Neural cell (in vitro differentiated cells): ENCODE results near the gene FCRL5. TPM values are rescaled to one million over a fixed set of nuclear protein-coding genes. Genes with fewer than 3 reads are reported as not detected.

ENCODE experiments used
- H2AFZ ChIP-seq: fragments of 200-600, 300-800 bp; sonication (generic), shearing (Covaris generic); 2 replicates; pipeline ENCODE4 v1.6.0; 2014; ENCODE audit warnings: low read depth, mild to moderate bottlenecking, antibody characterized with exemption, low read length, moderate library complexity
- H3F3A ChIP-seq: fragments of 200-600 bp; shearing (Covaris generic); 2 replicates; pipeline ENCODE4 v1.6.1; 2016; ENCODE audit warnings: mild to moderate bottlenecking, moderate library complexity, mixed read lengths, antibody characterized with exemption, low read length; ENCODE audit not compliant: insufficient read depth, poor library complexity, severe bottlenecking
- H3K27ac ChIP-seq: fragments of 200-600, 300-800 bp; sonication (generic), shearing (Covaris generic); 2 replicates; pipeline ENCODE4 v1.5.1; 2014; ENCODE audit warnings: mild to moderate bottlenecking, low read length, moderate library complexity
- H3K27me3 ChIP-seq: fragments of 300-800, 200-600 bp; sonication (generic), shearing (Covaris generic); 2 replicates; pipeline ENCODE4 v1.6.0; 2014; ENCODE audit warnings: mild to moderate bottlenecking, low read depth, low read length, moderate library complexity; ENCODE audit not compliant: insufficient read depth
- H3K36me3 ChIP-seq: fragments of 300-800, 200-600 bp; sonication (generic), shearing (Covaris generic); 2 replicates; pipeline ENCODE4 v1.5.1; 2014; ENCODE audit warnings: mild to moderate bottlenecking, antibody characterized with exemption, low read length, moderate library complexity; ENCODE audit not compliant: insufficient read depth
- H3K4me2 ChIP-seq: fragments of 300-800, 200-600 bp; sonication (generic), shearing (Covaris generic); 2 replicates; pipeline ENCODE4 v1.6.0; 2014; ENCODE audit warnings: mild to moderate bottlenecking, low read length
- H3K4me3 ChIP-seq: fragments of 300-800, 200-600 bp; sonication (generic), shearing (Covaris generic); 2 replicates; pipeline ENCODE4 v1.5.1; 2014; ENCODE audit warnings: mild to moderate bottlenecking, low read length, moderate library complexity
- H3K79me2 ChIP-seq: fragments of 200-600 bp; shearing (Covaris generic); replicated peaks from 2 replicates; pipeline ENCODE4 v1.6.0; 2014; ENCODE audit warnings: mild to moderate bottlenecking, low read length, moderate library complexity; ENCODE audit not compliant: insufficient read depth
- H3K9ac ChIP-seq: fragments of 300-800, 200-600 bp; sonication (generic), shearing (Covaris generic); 2 replicates; pipeline ENCODE4 v1.6.1; 2016; ENCODE audit warnings: mild to moderate bottlenecking, low read length, mixed read lengths
- H3K9me2 ChIP-seq: fragments of 200-600 bp; shearing (Covaris generic); 2 replicates; pipeline ENCODE4 v1.6.1; 2016; ENCODE audit warnings: mild to moderate bottlenecking, low read length, mixed read lengths; ENCODE audit not compliant: insufficient read depth
- H3K9me3 ChIP-seq: fragments of 200-600, 300-800 bp; sonication (generic), shearing (Covaris generic); 2 replicates; pipeline ENCODE4 v1.6.1; 2016; ENCODE audit warnings: mild to moderate bottlenecking, mixed run types, low read length, moderate library complexity, mixed read lengths
- H4K20me1 ChIP-seq: fragments of 200-600 bp; shearing (Covaris generic); 2 replicates; pipeline ENCODE4 v1.6.1; 2016; ENCODE audit warnings: mild to moderate bottlenecking, mixed run types; ENCODE audit not compliant: insufficient read depth
- EP300 ChIP-seq: fragments of 450-650 bp; conservative IDR thresholded peaks from 2 replicates; pipeline ENCODE4 v1.6.1; 2014; ENCODE audit warnings: antibody characterized with exemption, mild to moderate bottlenecking, moderate library complexity; ENCODE audit not compliant: poor library complexity, severe bottlenecking
- EZH2 ChIP-seq: fragments of 200-600, 300-800 bp; shearing (Covaris generic), sonication (generic); IDR thresholded peaks from 2 replicates; pipeline ENCODE4 v1.6.1; 2014; ENCODE audit warnings: antibody characterized with exemption, low read length, borderline replicate concordance, mild to moderate bottlenecking; ENCODE audit not compliant: insufficient read depth, poor library complexity, severe bottlenecking
- MXI1 ChIP-seq: fragments of 450-650 bp; conservative IDR thresholded peaks from 2 replicates; pipeline ENCODE4 v1.6.1; 2014; ENCODE audit warnings: antibody characterized with exemption, mild to moderate bottlenecking; ENCODE audit not compliant: poor library complexity, severe bottlenecking
- POLR2AphosphoS5 ChIP-seq: IDR thresholded peaks from 2 replicates; pipeline ENCODE4 v1.6.1; 2012
- RAD21 ChIP-seq: fragments of 450-650 bp; conservative IDR thresholded peaks from 2 replicates; pipeline ENCODE4 v1.6.1; 2014; ENCODE audit warnings: antibody characterized with exemption, mild to moderate bottlenecking, moderate library complexity
- SMC3 ChIP-seq: fragments of 450-650 bp; conservative IDR thresholded peaks from 2 replicates; pipeline ENCODE4 v1.6.1; 2014; ENCODE audit warnings: antibody characterized with exemption, mild to moderate bottlenecking, moderate library complexity; ENCODE audit not compliant: poor library complexity
- TAF1 ChIP-seq: IDR thresholded peaks from 2 replicates; pipeline ENCODE4 v1.6.1; 2012; ENCODE audit warnings: low read depth
- polyA plus RNA-seq: library from polyadenylated mRNA; depleted of rRNA; stranded (reverse); fragments of >200 nt; gene quantifications from 2 replicates; pipeline ENCODE4 v1.2.3, GENCODE V29; 2014
- TF ChIP-seq, protein P1 (sequence below): IDR thresholded peaks from 2 replicates; pipeline ENCODE4 v1.6.1; 2012; ENCODE audit warnings: borderline replicate concordance
- TF ChIP-seq, protein P2 (sequence below): fragments of 450-650 bp; IDR thresholded peaks from 2 replicates; pipeline ENCODE4 v1.5.1; 2014; ENCODE audit warnings: antibody characterized with exemption, mild to moderate bottlenecking, moderate library complexity; ENCODE audit not compliant: poor library complexity, severe bottlenecking

The FCRL5 gene
- polyA plus RNA-seq, 1 donor from 2014 or later, result not detected

DNA sequence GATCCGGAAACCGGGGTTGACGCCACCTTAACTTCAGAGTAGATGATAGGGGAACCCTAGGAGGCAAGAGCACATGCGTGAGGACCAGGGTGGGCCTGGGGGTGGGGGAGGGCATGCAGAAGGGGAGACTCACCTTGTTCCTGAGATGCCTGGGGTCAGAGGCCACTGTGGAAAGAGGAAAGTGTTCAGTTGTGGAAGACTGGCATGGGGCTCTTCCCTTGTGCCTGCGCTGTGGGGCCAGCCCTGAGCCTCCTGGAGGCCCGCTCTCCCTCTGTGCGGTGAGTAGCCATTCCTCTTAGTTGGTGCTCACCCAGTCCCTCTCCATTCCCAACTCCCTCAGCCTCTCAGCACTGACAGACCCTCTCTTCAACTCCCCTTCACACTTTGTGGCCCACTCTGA is 36.6 kb downstream of the FCRL5 start:
- H3K79me2 ChIP-seq, result no peaks in the 10 kb centered on the region
- no peak overlapping the region for H3K9ac ChIP-seq
- no peak overlapping the region for H3K4me3 ChIP-seq
- no peak overlapping the region for H3K4me2 ChIP-seq
- H3K27me3 ChIP-seq, result no peaks in the 10 kb centered on the region
- H3F3A ChIP-seq, result no peaks in the 10 kb centered on the region
- H4K20me1 ChIP-seq, result no peaks in the 10 kb centered on the region
- H2AFZ ChIP-seq, result no peak overlapping the region
- no peaks in the 10 kb centered on the region for H3K9me3 ChIP-seq
- no peak for TF ChIP-seq EP300
- TF ChIP-seq RAD21, result no peak
- no peak for TF ChIP-seq SMC3
- TF ChIP-seq, protein P1, sequence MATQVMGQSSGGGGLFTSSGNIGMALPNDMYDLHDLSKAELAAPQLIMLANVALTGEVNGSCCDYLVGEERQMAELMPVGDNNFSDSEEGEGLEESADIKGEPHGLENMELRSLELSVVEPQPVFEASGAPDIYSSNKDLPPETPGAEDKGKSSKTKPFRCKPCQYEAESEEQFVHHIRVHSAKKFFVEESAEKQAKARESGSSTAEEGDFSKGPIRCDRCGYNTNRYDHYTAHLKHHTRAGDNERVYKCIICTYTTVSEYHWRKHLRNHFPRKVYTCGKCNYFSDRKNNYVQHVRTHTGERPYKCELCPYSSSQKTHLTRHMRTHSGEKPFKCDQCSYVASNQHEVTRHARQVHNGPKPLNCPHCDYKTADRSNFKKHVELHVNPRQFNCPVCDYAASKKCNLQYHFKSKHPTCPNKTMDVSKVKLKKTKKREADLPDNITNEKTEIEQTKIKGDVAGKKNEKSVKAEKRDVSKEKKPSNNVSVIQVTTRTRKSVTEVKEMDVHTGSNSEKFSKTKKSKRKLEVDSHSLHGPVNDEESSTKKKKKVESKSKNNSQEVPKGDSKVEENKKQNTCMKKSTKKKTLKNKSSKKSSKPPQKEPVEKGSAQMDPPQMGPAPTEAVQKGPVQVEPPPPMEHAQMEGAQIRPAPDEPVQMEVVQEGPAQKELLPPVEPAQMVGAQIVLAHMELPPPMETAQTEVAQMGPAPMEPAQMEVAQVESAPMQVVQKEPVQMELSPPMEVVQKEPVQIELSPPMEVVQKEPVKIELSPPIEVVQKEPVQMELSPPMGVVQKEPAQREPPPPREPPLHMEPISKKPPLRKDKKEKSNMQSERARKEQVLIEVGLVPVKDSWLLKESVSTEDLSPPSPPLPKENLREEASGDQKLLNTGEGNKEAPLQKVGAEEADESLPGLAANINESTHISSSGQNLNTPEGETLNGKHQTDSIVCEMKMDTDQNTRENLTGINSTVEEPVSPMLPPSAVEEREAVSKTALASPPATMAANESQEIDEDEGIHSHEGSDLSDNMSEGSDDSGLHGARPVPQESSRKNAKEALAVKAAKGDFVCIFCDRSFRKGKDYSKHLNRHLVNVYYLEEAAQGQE, result no peak
- no peak for TF ChIP-seq TAF1
- TF ChIP-seq, protein P2, sequence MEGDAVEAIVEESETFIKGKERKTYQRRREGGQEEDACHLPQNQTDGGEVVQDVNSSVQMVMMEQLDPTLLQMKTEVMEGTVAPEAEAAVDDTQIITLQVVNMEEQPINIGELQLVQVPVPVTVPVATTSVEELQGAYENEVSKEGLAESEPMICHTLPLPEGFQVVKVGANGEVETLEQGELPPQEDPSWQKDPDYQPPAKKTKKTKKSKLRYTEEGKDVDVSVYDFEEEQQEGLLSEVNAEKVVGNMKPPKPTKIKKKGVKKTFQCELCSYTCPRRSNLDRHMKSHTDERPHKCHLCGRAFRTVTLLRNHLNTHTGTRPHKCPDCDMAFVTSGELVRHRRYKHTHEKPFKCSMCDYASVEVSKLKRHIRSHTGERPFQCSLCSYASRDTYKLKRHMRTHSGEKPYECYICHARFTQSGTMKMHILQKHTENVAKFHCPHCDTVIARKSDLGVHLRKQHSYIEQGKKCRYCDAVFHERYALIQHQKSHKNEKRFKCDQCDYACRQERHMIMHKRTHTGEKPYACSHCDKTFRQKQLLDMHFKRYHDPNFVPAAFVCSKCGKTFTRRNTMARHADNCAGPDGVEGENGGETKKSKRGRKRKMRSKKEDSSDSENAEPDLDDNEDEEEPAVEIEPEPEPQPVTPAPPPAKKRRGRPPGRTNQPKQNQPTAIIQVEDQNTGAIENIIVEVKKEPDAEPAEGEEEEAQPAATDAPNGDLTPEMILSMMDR, result no peak
- TF ChIP-seq POLR2AphosphoS5, result no peak
- H3K9me2 ChIP-seq, result no peaks in the 10 kb centered on the region
- no peak overlapping the region for H3K27ac ChIP-seq
- no peaks in the 10 kb centered on the region for H3K36me3 ChIP-seq

DNA sequence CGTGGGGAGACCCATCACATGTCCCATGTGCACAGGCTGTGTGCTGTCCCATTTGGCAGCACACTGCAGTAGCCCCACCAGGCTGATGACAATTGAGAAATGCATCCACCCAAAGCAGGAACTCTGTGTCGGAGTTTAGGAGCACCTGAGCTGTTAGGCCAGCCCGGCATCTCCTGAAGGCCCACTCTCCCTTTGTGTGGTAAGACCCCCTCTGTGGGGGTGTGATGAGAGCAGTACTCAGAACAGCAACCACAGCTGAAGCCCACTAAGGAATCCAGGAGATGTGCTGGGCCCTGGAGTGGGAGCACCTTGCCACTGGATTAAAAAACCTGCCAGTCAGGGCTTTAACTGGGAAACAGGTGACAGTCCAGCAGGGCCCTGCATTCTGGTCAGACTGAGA is 37.2 kb downstream of the FCRL5 start:
- no peaks in the 10 kb centered on the region for H3F3A ChIP-seq
- no peak overlapping the region for H3K4me2 ChIP-seq
- H3K27me3 ChIP-seq, result no peaks in the 10 kb centered on the region
- no peak overlapping the region for H3K4me3 ChIP-seq
- H3K36me3 ChIP-seq, result no peaks in the 10 kb centered on the region
- no peaks in the 10 kb centered on the region for H4K20me1 ChIP-seq
- H2AFZ ChIP-seq, result no peak overlapping the region
- no peaks in the 10 kb centered on the region for H3K9me2 ChIP-seq
- no peak overlapping the region for H3K27ac ChIP-seq
- H3K9me3 ChIP-seq, result no peaks in the 10 kb centered on the region
- no peak overlapping the region for H3K9ac ChIP-seq
- TF ChIP-seq EP300, result no peak
- TF ChIP-seq RAD21, result no peak
- TF ChIP-seq MXI1, result no peak
- TF ChIP-seq POLR2AphosphoS5, result no peak
- TF ChIP-seq SMC3, result no peak
- no peak for TF ChIP-seq TAF1
- TF ChIP-seq, protein P2, result no peak
- TF ChIP-seq EZH2, result no peak
- TF ChIP-seq, protein P1, result no peak
- no peaks in the 10 kb centered on the region for H3K79me2 ChIP-seq
